Endothelial cell of umbilical vein (primary cell): ENCODE data around the gene PPP1R12A.

ENCODE experiments used
- EZH2 ChIP-seq: IDR thresholded peaks from 2 replicates; pipeline ENCODE4 v1.6.1; 2012; ENCODE audit warnings: borderline replicate concordance, low read depth, mild to moderate bottlenecking, moderate library complexity, low read length, inconsistent platforms; ENCODE audit not compliant: severe bottlenecking
- FOS ChIP-seq: IDR thresholded peaks from 2 replicates; pipeline ENCODE4 v1.6.1; 2011; ENCODE audit warnings: mild to moderate bottlenecking, low read length, moderate library complexity, borderline replicate concordance; ENCODE audit not compliant: insufficient read depth
- GATA2 ChIP-seq: IDR thresholded peaks from 2 replicates; pipeline ENCODE4 v1.7.0; 2011; ENCODE audit warnings: low read depth, mild to moderate bottlenecking, moderate library complexity, mixed read lengths, low read length; ENCODE audit not compliant: insufficient read length, insufficient read depth
- JUN ChIP-seq: IDR thresholded peaks from 2 replicates; pipeline ENCODE4 v1.6.1; 2011; ENCODE audit warnings: borderline replicate concordance, low read depth; ENCODE audit not compliant: insufficient read length, insufficient read depth
- MYC ChIP-seq: IDR thresholded peaks from one replicate; pipeline ENCODE4 v1.6.1; 2011; ENCODE audit warnings: mild to moderate bottlenecking, low read depth, low read length
- POLR2A ChIP-seq: IDR thresholded peaks from 2 replicates; pipeline ENCODE4 v1.6.1; 2012; ENCODE audit warnings: low read depth, mild to moderate bottlenecking, control low read depth, low read length
- POLR2AphosphoS5 ChIP-seq: IDR thresholded peaks from 2 replicates; pipeline ENCODE4 v1.6.1; 2012; ENCODE audit warnings: low read depth, mild to moderate bottlenecking, control low read depth, low read length, moderate library complexity; ENCODE audit not compliant: insufficient read depth
- TF ChIP-seq, protein P1 (sequence below), 2 donors: IDR thresholded peaks; 1 replicate in 1 of 2; 2 replicates in 1 of 2; pipeline ENCODE4 v1.5.1; 2011; ENCODE audit warnings: low read length in 2 of 2, mild to moderate bottlenecking in 2 of 2, moderate library complexity in 2 of 2, control low read depth in 1 of 2, inconsistent platforms in 1 of 2, low read depth in 1 of 2; ENCODE audit not compliant: insufficient read depth in 1 of 2; ENCODE audit errors: extremely low read depth in 1 of 2
- TF ChIP-seq, protein P2 (sequence below): IDR thresholded peaks from 2 replicates; pipeline ENCODE4 v1.6.1; 2011; ENCODE audit not compliant: insufficient read depth, insufficient read length

DNA sequence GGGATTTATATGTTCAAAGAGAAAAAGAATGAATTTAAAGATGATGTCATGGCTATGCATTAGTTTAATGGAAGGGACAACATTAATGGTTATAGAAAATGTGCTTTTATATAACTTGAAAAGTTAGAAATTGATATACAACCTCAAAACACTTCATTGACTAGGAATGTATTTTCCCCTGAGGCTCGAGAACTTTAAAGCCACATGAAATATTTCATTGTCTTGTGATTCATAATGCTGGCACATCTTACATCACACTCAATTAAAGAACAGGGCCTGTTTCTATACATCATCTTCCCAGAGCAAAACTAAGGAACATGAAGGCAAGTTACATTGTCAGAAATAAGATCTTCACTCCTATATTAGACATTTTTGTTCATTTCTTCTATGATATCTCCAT is 208.9 kb downstream of the PPP1R12A start:
- TF ChIP-seq POLR2A, result no peak
- TF ChIP-seq, protein P1, sequence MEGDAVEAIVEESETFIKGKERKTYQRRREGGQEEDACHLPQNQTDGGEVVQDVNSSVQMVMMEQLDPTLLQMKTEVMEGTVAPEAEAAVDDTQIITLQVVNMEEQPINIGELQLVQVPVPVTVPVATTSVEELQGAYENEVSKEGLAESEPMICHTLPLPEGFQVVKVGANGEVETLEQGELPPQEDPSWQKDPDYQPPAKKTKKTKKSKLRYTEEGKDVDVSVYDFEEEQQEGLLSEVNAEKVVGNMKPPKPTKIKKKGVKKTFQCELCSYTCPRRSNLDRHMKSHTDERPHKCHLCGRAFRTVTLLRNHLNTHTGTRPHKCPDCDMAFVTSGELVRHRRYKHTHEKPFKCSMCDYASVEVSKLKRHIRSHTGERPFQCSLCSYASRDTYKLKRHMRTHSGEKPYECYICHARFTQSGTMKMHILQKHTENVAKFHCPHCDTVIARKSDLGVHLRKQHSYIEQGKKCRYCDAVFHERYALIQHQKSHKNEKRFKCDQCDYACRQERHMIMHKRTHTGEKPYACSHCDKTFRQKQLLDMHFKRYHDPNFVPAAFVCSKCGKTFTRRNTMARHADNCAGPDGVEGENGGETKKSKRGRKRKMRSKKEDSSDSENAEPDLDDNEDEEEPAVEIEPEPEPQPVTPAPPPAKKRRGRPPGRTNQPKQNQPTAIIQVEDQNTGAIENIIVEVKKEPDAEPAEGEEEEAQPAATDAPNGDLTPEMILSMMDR (IDR thresholded peaks at IDR 0.05; ENCODE audit: extremely low read depth in 1 of 2, insufficient read depth in 1 of 2, low read depth in 1 of 2, low read length in 2 of 2), result no peak
- no peak for TF ChIP-seq EZH2
- TF ChIP-seq, protein P2, sequence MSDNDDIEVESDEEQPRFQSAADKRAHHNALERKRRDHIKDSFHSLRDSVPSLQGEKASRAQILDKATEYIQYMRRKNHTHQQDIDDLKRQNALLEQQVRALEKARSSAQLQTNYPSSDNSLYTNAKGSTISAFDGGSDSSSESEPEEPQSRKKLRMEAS, result no peak
- TF ChIP-seq POLR2AphosphoS5, result no peak
- no peak for TF ChIP-seq JUN
- no peak for TF ChIP-seq FOS
- TF ChIP-seq MYC, result no peak
- TF ChIP-seq GATA2, result no peak
